ENCODE data around the gene LIN9. TPM values are rescaled to one million over a fixed set of nuclear protein-coding genes. Genes with fewer than 3 reads are reported as not detected.

Gene LIN9
- total and polyA plus RNA-seq, 2 of the 13 experiments (the other 11 are each of a cell fraction or from before 2014, with no cell fraction given) = 3.0 to 10.0 TPM

DNA sequence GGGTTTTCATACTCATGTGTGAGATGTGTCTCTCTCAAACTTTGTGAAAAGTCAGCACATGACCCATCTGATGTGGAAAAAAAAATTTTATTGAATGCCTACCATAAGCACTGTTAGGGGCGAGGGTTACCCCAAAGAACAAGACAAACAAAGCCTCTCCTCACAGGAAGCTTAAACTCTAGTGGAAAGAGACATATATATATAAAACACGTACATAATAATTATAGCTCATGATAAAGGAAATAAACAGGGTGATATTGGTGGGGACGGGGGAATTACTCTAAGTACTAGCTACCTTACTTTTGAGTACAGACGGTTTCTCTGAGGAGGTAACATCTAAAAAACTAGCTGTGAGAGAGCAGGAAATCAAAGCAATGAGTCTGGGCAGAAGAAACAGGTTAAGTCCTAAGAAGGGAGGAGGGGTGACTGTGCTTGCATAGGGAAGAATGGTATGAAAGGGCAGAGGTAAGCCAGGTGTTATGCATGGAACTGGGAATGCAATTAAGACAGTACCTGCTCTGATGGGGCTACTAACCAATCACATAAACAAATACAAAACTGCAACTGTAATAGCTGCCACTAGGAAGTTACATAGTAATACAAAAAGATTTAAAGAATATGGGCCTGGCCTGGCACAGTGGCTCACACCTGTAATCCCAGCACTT, 4.5 kb downstream of the LIN9 start:
- ChIA-PET POLR2A (no interaction called here), CTCF (ENCODE audit: low intra/inter-chr PET ratio, low total read pairs) (no interaction called here)
- in situ Hi-C loops (cut with HindIII; ENCODE audit: extremely low pct_ligation_motif_present, low pct_unique_long_range_greater_than_20kb) = no loop called here
- Histone ChIP-seq H3K4me3 (replicated peaks in 1 of 3; ENCODE audit: insufficient read depth in 1 of 3, low read depth in 2 of 3, low read length in 3 of 3) (no peak overlapping the region), H3K4me1 (ENCODE audit: insufficient read depth, low read length) (peaks cover 17% of the 10 kb centered on the region), H3K9me3 (ENCODE audit: low read length) (no peaks in the 10 kb centered on the region), H3K79me2 (ENCODE audit: insufficient read depth, low read length) (peaks cover 52% of the 10 kb centered on the region), H4K20me1 (ENCODE audit: insufficient read depth, low read length) (no peaks in the 10 kb centered on the region; the same call in 1 of the 2 replicates), H3K9ac (ENCODE audit: insufficient read depth, low read depth, low read length) (no peak overlapping the region), H3K27me3 (ENCODE audit: control insufficient read depth in 1 of 2, insufficient read depth in 2 of 2, low read length in 2 of 2) (no peaks in the 10 kb centered on the region), H3K4me2 (ENCODE audit: low read depth, low read length) (no peak overlapping the region), H3K36me3 (replicated peaks in 1 of 2; ENCODE audit: control insufficient read depth in 1 of 2, insufficient read depth in 2 of 2, low read length in 2 of 2) (0 out of 5 replicates have a peak, but pooled peaks cover 0 to 10% of the 10 kb centered on the region in 2 experiments), H3K27ac (ENCODE audit: extremely low read length, insufficient read depth, low read length) (no peak overlapping the region), H2AFZ (ENCODE audit: low read length) (no peak overlapping the region)
- FAIRE-seq (no peak), ATAC-seq (no peak), DNase-seq (ENCODE audit: low spot score) (no peak)
- TF ChIP-seq MAZ (IDR thresholded peaks at IDR 0.05; ENCODE audit: borderline replicate concordance, low read depth, low read length) = no peak
- no peak for TF ChIP-seq MAZ (CRISPR knock-in tag; IDR thresholded peaks at IDR 0.05; ENCODE audit: low read depth)
- TF ChIP-seq, protein P1, sequence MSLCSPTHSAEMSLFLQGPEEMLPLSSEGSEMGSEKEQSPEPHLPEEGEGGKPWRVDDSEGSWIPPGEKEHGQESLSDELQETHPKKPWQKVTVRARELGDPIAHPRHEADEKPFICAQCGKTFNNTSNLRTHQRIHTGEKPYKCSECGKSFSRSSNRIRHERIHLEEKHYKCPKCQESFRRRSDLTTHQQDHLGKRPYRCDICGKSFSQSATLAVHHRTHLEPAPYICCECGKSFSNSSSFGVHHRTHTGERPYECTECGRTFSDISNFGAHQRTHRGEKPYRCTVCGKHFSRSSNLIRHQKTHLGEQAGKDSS (CRISPR knock-in tag; IDR thresholded peaks at IDR 0.05; ENCODE audit: borderline replicate concordance, low read depth) = no peak
- no peak for TF ChIP-seq ZNF3 (CRISPR knock-in tag; IDR thresholded peaks at IDR 0.05)
- no peak for TF ChIP-seq ZNF557 (CRISPR knock-in tag; IDR thresholded peaks at IDR 0.05)
- TF ChIP-seq ZNF768 (CRISPR knock-in tag; IDR thresholded peaks at IDR 0.05) = no peak
- TF ChIP-seq, protein P2, sequence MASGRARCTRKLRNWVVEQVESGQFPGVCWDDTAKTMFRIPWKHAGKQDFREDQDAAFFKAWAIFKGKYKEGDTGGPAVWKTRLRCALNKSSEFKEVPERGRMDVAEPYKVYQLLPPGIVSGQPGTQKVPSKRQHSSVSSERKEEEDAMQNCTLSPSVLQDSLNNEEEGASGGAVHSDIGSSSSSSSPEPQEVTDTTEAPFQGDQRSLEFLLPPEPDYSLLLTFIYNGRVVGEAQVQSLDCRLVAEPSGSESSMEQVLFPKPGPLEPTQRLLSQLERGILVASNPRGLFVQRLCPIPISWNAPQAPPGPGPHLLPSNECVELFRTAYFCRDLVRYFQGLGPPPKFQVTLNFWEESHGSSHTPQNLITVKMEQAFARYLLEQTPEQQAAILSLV (CRISPR knock-in tag; IDR thresholded peaks at IDR 0.05; ENCODE audit: borderline replicate concordance) = no peak
- no peak for TF ChIP-seq ZSCAN31 (CRISPR knock-in tag; IDR thresholded peaks at IDR 0.05; ENCODE audit: low read depth)
- TF ChIP-seq FOXK1 (CRISPR knock-in tag; IDR thresholded peaks at IDR 0.05; ENCODE audit: borderline replicate concordance, low read depth) = no peak
- no peak for TF ChIP-seq ZNF558 (CRISPR knock-in tag; IDR thresholded peaks at IDR 0.05; ENCODE audit: borderline replicate concordance)
- no peak for TF ChIP-seq ZNF34 (CRISPR knock-in tag; IDR thresholded peaks at IDR 0.05; ENCODE audit: borderline replicate concordance)
- TF ChIP-seq, protein P3, sequence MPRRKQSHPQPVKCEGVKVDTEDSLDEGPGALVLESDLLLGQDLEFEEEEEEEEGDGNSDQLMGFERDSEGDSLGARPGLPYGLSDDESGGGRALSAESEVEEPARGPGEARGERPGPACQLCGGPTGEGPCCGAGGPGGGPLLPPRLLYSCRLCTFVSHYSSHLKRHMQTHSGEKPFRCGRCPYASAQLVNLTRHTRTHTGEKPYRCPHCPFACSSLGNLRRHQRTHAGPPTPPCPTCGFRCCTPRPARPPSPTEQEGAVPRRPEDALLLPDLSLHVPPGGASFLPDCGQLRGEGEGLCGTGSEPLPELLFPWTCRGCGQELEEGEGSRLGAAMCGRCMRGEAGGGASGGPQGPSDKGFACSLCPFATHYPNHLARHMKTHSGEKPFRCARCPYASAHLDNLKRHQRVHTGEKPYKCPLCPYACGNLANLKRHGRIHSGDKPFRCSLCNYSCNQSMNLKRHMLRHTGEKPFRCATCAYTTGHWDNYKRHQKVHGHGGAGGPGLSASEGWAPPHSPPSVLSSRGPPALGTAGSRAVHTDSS (CRISPR knock-in tag; conservative IDR thresholded peaks at IDR 0.05) = no peak
- no peak for TF ChIP-seq LCORL (IDR thresholded peaks at IDR 0.05)
- TF ChIP-seq LCORL (CRISPR knock-in tag; IDR thresholded peaks at IDR 0.05) = no peak
- TF ChIP-seq, protein P4, sequence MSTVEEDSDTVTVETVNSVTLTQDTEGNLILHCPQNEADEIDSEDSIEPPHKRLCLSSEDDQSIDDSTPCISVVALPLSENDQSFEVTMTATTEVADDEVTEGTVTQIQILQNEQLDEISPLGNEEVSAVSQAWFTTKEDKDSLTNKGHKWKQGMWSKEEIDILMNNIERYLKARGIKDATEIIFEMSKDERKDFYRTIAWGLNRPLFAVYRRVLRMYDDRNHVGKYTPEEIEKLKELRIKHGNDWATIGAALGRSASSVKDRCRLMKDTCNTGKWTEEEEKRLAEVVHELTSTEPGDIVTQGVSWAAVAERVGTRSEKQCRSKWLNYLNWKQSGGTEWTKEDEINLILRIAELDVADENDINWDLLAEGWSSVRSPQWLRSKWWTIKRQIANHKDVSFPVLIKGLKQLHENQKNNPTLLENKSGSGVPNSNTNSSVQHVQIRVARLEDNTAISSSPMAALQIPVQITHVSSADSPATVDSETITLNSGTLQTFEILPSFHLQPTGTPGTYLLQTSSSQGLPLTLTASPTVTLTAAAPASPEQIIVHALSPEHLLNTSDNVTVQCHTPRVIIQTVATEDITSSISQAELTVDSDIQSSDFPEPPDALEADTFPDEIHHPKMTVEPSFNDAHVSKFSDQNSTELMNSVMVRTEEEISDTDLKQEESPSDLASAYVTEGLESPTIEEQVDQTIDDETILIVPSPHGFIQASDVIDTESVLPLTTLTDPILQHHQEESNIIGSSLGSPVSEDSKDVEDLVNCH (CRISPR knock-in tag; IDR thresholded peaks at IDR 0.05) = no peak
- TF ChIP-seq SSRP1 (CRISPR knock-in tag; IDR thresholded peaks at IDR 0.05) = no peak
- no peak for TF ChIP-seq STAG1 (CRISPR knock-in tag; IDR thresholded peaks at IDR 0.05)
- 98% methylated on average over 4 of the region's 4 CpGs for WGBS (ENCODE audit: low lambda C conversion rate)
- no TSS peak for BruUV-seq (replicated peaks)
- intact Hi-C loops (cut with micrococcal nuclease; ENCODE audit: unreplicated experiment) = no loop called here
